Measurements from ENCODE around the gene RNASE11.
"Not testable (repeated sequence)": the region's sequence is repeated elsewhere in the genome, so short reads cannot be mapped to it uniquely, and the experiment has no call there.

Gene RNASE11

DNA sequence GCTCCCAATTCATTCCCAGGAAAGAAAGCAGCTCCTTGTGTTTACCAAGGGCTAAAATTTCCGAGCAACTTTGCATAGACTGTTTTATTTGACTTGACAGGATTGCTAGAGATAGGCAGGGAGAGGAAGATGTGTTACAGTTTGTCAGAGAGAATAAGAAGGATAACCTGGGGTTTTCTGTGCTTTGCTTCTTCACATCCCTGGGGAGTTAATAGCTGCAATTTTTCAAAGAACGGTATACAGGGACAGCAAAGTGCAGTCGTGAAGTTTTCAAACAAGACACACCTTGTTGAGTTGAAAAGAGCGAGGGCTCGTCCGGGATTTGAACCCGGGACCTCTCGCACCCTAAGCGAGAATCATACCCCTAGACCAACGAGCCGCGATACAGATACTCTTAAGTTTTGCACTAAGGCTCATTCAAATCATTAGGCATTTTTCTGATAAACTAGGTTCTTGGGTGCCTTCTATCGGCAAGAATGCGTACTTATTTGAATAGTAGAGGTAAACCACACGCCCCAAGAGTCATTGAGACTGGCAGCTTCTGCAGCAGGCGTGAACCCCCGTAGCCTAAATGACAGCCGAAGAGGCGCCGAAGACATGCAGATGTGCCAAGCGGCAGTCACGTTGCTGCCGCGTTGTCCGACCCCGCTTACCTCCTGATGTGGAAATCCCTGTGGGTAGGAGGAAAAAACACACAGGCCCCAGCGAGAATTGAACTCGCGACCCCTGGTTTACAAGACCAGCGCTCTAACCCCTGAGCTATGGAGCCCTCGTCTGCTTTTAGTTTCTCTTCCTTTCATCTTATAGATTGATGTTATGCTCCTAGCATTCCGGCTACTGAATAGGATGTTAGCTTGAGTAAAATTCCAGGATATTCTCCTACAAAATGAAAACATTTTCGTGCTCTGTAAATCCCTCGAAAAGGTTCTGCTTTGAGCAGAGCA lies 25.6 kb upstream of the RNASE11 start:
- DNase-seq = peak; percentile 94

GRCh38 chr14:20612403-20612802 lies 24.6 kb upstream of the RNASE11 start:
- no peak for DNase-seq

GRCh38 chr14:20611277-20611676 lies 23.5 kb upstream of the RNASE11 start:
- DNase-seq = no peak

- peak; percentile 58 for DNase-seq
Measured at GRCh38 chr14:20610002-20610765, 22.4 kb upstream of the RNASE11 start.

DNA sequence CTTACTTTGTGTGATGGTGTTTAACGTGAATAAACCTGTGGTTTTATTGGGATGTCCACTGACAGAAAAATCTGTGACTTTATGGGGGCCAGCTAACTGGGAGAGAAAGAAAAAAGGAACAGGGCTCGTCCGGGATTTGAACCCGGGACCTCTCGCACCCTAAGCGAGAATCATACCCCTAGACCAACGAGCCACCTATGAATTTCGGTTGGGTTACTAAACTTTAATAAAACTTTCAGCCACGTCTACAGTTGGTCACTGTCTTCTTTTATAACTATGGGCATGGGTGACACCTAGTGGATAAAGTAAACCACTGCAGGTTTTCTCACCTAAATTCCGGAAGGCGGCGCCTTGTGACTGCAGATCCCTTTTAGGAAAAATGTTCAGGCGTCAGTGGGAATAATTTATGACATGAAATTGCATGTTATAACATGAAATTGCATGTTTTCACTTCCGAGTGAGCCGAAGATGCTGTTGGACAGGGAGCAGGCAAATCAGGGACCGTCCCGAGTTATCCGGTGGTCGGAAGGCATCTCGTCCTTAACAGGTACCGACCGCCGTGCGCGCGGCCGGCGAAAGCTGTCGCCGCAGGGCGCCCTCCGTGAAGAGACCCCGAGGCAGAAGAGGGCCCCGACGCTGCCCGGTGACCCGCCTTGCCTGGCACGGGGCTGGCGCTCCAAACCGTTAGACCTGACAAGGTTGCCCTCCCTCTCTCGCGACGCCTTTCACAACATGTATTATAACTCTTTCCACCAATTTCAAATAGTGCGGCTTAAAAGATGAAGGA lies 21.6 kb upstream of the RNASE11 start:
- peak; percentile 74 for DNase-seq

DNA sequence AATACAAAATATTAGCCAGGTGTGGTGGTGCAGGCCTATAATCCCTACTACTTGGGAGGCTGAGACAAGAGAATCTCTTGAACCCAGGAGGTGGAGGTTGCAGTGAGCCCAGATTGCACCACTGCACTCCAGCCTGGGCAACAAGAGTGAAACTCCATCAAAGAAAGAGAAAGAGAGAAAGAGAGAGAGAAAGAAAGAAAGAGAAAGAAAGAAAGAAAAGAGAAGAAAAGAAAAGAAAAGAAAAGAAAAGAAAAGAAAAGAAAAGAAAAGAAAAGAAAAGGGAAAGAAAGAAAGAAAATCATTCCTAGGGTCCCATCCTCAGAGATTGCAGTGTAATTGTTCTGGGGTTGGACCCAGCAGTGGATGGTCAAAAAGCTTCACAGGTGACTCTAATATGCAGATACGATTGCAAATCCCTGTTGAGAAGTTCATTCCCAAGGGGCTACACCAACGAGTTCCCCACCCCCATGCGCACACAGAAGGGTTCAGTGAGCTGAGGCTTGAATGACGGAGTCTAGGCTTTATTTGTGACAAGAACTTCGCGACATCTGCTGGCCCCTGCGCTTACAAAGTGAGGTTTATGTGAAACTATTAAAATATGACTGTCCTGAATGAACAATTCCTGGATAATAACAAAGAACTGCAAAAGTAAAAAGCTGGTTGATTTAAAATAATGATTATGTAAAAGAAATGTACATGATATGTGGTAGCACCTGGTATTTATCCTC lies 20.7 kb upstream of the RNASE11 start:
- DNase-seq = no peak

GRCh38 chr14:20607617-20608016 lies 19.8 kb upstream of the RNASE11 start:
- DNase-seq = no peak

DNA sequence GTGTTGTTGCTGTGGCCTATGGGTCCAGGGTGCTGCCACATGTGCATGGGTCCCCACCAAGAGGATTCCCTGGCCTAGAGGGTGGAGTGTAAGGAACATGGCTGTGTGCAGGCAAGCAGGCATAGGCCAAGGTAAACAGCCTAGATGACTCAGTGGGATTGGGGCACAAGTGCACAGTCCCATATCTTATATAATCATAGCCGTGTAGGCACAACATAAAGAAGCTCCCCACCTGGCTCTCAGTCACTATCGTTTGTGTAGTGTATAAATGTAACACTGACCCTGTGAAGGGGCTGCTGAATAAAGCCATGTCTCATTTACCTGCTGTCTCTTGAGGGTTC lies 19.1 kb upstream of the RNASE11 start:
- no peak for DNase-seq

DNA sequence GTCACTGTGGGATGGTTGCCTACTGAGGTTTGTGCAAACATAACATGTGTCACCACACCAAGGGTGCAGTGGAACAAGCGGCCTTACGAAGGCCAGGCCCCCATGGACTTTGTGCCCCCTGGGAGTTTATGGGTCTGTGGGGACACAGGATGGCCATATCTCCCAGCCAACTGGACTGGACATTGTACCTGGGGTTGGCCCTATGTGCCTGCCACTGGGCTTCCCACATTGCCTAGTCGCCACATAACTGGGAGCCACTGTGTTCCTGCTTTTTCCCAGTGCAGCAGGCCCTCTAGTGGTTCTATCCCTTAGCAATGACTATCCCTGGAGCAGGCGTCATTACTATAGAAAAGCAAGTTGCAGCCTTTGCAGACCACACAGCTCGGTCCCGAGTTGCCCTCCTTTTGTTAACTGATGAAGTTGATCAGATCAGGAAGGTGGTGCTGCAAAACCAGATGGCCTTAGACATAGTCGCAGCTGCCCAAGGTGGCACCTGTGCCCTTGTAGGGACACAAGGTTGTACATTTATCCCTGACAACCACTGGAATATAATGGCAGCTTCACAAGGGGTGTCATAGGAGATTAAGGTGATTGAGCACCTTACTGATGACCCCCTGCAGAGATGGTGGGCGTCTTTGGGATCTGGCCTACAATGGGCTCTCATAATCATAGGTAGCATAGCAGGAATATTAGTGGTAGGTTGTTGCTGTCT lies 18.5 kb upstream of the RNASE11 start:
- no peak for DNase-seq

DNA sequence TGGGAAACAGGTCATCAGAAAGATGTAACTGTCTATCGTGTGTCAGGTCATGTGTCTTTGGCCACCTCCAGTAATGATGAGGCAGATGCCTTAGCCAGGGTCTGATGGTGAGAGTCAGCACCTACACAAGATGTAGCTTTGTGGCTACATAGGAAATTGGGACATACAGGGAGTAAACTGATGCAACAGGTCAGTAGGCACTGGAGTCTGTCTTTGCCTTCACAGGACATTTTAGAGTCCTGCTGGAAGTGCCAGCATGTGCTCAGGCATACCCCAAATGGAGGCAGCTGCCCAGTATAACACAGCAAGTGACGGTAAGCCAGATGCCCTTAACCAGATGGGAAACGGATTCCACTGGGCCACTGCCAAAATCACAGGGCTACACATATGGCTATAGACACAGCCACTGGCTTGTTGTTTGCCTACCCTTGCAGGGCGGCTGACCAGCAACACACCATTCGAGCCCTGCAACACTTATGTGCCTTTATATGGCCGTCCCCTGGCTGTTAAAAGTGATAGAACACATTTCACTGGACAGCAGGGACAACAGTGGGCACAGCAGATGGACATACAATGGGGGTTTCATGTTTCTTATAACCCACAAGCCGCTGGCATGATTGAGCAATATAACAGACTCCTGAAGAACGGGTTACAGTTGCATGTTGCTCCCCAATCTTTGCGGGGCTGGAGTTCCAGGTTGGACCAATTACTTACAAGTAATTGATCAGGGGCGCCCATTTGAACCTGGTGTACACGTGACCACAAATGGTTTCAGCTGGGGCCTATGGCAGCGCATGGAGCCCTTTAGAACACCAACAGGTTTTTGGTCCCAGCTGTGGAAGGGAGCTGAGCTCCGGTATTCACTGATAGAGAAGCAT lies 16.3 kb upstream of the RNASE11 start:
- no peak for DNase-seq

GRCh38 chr14:20602583-20602982 lies 14.8 kb upstream of the RNASE11 start:
- DNase-seq = no peak

DNA sequence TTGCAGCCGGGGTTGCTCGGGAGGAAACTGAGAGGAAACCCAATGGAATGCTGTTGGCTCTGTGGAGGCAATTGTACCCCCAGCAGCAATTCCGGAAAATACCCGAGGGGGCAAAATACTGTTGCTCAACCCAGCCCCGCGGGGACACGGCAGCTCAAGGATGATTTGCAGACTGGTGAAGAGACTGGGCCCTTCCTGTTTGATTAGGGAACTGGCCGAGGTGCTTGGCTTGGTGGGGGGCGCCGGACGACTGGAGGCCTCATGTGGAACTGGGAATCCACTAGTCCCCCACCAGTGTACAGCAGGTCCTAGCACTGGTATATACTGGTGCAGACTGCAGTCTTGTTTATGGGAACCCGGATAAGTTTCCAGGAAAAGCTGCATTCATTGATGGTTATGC lies 13.7 kb upstream of the RNASE11 start:
- no peak for DNase-seq

- no peak for DNase-seq
Measured at GRCh38 chr14:20597108-20597507, 9.3 kb upstream of the RNASE11 start.

- not testable (repeated sequence) for DNase-seq
Measured at GRCh38 chr14:20595726-20596125, 7.9 kb upstream of the RNASE11 start.

DNA sequence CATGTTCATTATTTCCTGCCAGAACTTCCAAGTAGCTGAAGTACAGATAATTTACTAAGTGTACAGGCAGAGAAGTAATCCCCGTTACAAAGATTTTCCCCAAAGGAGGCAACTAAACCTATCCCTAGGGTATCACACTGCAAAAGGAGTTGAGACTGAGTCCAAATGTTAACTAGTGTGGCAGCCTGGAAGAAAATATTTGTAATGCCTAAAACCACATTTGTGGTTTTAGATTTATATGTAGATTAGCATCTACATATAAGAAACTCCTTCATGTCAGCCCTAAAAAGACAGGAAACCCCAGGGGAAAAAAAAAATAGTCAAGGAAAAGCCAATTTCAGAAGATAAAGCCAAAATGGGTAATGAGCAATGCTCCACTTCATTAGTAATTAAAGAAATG lies 4.8 kb upstream of the RNASE11 start:
- no peak for DNase-seq

GRCh38 chr14:20591235-20591634 lies 3.4 kb upstream of the RNASE11 start, which contains the start of gene RNASE12:
RNASE12 (minus strand) TSS chr14:20591376; CDS start chr14:20590723, 653 bp downstream.
- no peak for DNase-seq

DNA sequence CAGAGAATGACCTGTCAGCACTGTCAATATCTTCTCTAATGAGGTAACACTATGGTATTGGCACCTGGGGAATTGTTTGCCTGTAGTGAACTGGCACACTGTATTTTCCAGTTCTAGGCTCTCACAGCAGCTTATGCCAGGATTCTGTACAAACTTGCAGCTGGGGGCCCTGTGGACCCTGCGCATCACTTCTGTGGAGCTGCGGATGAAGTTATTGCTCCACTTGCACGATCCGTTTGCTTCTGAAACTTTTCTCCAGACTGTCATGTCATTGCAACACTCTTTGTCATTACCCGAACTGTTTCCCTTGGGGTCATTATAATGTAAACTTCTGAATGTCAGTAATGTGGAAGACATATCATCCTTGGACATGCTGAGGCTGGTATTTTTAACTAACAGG lies 3.9 kb downstream of the RNASE11 start:
- DNase-seq = no peak

DNA sequence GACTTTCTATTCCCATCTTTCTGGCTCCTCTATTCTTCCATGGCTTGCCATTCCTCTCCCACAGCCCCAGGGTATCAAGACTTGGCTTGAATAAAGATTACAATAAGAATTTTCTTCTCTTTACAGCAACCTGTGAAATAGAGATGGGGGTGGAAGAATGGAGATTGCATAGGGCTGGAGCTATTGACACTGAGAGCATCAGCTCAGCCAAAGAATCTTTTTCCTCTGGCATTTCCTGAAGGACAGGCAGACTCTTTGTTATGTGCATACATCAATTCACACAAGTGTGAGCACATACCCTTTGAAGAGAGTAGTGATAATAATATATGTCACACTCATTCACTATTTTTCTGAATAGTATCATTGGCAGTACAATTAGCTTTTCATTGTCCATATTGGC lies 4.7 kb downstream of the RNASE11 start:
- no peak for DNase-seq

DNA sequence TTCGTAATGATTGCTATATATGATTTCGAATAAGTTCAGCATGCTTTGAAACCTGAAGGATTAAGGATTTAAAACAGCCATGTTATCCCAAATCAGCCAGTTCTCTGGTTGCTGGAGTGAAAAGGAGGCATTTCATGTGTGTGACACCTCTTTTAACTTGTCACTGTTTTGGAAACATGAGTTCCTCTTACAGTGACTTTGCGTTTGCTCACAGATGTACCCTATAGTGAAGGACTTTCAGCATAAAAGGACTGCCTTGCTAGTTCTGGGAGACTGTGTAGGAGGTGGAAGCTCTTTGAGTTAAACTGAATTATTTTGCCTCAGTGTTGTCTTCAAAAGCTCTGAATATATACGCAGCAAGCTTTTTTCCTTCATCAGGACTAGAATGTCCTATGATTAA lies 7.6 kb downstream of the RNASE11 start:
- no peak for DNase-seq

GRCh38 chr14:20578784-20579502 lies 8.9 kb downstream of the RNASE11 start:
- no peak for DNase-seq
